Measurements from ENCODE around the gene PCDHA2.
"Not testable (repeated sequence)": the region's sequence is repeated elsewhere in the genome, so short reads cannot be mapped to it uniquely, and the experiment has no call there.

The PCDHA2 gene

GRCh38 chr5:140794595-140795258 is at the start of gene PCDHA2:
Gene PCDHA2 (plus strand): TSS chr5:140794852.
- DNase-seq = no peak

GRCh38 chr5:140753561-140753960 is 41.1 kb upstream of the PCDHA2 start:
- DNase-seq = no peak

- no peak for DNase-seq
Measured at GRCh38 chr5:140764177-140764973, 30.3 kb upstream of the PCDHA2 start.

- no peak for DNase-seq
Measured at GRCh38 chr5:140767444-140767843, 27.2 kb upstream of the PCDHA2 start.

GRCh38 chr5:140780512-140780911 is 14.1 kb upstream of the PCDHA2 start:
- no peak for DNase-seq

GRCh38 chr5:140785905-140786686 is 8.6 kb upstream of the PCDHA2 start, which contains the start of gene PCDHA1:
Gene PCDHA1 (plus strand): TSS chr5:140786140.
- no peak for DNase-seq

GRCh38 chr5:140787422-140787821 is 7.2 kb upstream of the PCDHA2 start:
- not testable (repeated sequence) for DNase-seq

- DNase-seq = not testable (repeated sequence)
Measured at GRCh38 chr5:140787849-140788504, 6.7 kb upstream of the PCDHA2 start.

- no peak for DNase-seq
Measured at GRCh38 chr5:140791089-140791488, 3.6 kb upstream of the PCDHA2 start.

- no peak for DNase-seq
Measured at GRCh38 chr5:140795259-140795641, 598 bp downstream of the PCDHA2 start.

- DNase-seq = not testable (repeated sequence)
Measured at GRCh38 chr5:140796072-140796717, 1.5 kb downstream of the PCDHA2 start.

- no peak for DNase-seq
Measured at GRCh38 chr5:140796718-140797095, 2.1 kb downstream of the PCDHA2 start.

- no peak for DNase-seq
Measured at GRCh38 chr5:140800816-140801493, 6.3 kb downstream of the PCDHA2 start, which contains the start of gene PCDHA3. Gene PCDHA3 (plus strand): TSS chr5:140801057.

- no peak for DNase-seq
Measured at GRCh38 chr5:140801494-140801841, 6.8 kb downstream of the PCDHA2 start.

GRCh38 chr5:140802381-140802780 is 7.7 kb downstream of the PCDHA2 start:
- DNase-seq = not testable (repeated sequence)

- no peak for DNase-seq
Measured at GRCh38 chr5:140802781-140803271, 8.2 kb downstream of the PCDHA2 start.

GRCh38 chr5:140806834-140807775 is 12.5 kb downstream of the PCDHA2 start, which contains the start of gene PCDHA4:
Gene PCDHA4 (plus strand): TSS chr5:140807068.
- no peak for DNase-seq

- DNase-seq = not testable (repeated sequence)
Measured at GRCh38 chr5:140808241-140808888, 13.7 kb downstream of the PCDHA2 start.

GRCh38 chr5:140808889-140809291 is 14.2 kb downstream of the PCDHA2 start:
- no peak for DNase-seq

Data from DMS79 (cell line).